ENCODE results near the gene KLK6.

DNA sequence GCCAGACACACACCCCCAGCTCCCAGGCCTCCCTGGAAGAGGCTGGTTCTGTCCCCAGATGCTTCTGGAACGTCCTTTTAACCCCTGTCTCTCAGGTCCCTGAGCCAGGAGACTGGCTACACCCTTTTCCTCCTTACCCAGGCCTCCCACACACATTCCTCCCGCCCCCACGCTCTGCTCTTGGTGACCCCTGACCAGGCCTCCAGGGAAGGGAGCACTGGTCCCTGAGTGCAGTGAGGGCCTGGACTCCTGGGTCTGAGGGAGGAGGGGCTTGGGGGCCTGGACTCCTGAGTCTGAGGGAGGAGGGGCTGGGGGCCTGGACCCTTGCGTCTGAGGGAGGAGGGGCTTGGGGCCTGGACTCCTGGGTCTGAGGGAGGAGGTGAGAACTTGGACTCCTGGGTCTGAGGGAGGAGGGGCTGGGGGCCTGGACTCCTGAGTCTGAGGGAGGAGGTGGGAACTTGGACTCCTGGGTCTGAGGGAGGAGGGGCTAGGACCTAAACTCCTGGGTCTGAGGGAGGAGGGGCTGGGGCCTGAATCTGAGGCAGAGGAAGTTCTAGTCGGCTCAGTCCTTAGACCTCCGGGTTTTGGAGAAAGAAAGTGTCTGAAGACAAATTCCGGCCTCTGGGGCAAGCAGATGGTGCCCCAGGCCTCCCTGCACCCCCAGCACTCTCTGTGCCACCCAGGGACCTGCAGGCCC lies 527 bp downstream of the KLK6 start:
- TF ChIP-seq, protein P1, sequence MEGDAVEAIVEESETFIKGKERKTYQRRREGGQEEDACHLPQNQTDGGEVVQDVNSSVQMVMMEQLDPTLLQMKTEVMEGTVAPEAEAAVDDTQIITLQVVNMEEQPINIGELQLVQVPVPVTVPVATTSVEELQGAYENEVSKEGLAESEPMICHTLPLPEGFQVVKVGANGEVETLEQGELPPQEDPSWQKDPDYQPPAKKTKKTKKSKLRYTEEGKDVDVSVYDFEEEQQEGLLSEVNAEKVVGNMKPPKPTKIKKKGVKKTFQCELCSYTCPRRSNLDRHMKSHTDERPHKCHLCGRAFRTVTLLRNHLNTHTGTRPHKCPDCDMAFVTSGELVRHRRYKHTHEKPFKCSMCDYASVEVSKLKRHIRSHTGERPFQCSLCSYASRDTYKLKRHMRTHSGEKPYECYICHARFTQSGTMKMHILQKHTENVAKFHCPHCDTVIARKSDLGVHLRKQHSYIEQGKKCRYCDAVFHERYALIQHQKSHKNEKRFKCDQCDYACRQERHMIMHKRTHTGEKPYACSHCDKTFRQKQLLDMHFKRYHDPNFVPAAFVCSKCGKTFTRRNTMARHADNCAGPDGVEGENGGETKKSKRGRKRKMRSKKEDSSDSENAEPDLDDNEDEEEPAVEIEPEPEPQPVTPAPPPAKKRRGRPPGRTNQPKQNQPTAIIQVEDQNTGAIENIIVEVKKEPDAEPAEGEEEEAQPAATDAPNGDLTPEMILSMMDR (IDR thresholded peaks at IDR 0.05; ENCODE audit: low read depth, low read length), result no peak
- TF ChIP-seq EZH2phosphoT487 (IDR thresholded peaks at IDR 0.05; ENCODE audit: low read depth), result no peak
